EL (cell line): ENCODE data around the gene GASK1A.

Experiments
- DNase-seq: peaks from one replicate; pipeline ENCODE4 v3.0.0-alpha.2; 2016

Gene GASK1A

GRCh38 chr3:42983927-42984326 lies 4.8 kb downstream of the GASK1A start:
- DNase-seq: no peak

- no peak for DNase-seq
Measured at GRCh38 chr3:42984701-42985100, 5.6 kb downstream of the GASK1A start.

- DNase-seq: no peak
Measured at GRCh38 chr3:42988097-42988496, 9.0 kb downstream of the GASK1A start.

GRCh38 chr3:42988566-42988965 lies 9.5 kb downstream of the GASK1A start:
- DNase-seq: no peak

GRCh38 chr3:42991341-42992315 lies 12.5 kb downstream of the GASK1A start:
- DNase-seq: no peak

GRCh38 chr3:42994595-42994994 lies 15.5 kb downstream of the GASK1A start:
- DNase-seq: no peak

- no peak for DNase-seq
Measured at GRCh38 chr3:42996021-42996420, 16.9 kb downstream of the GASK1A start.

GRCh38 chr3:42996633-42997075 lies 17.5 kb downstream of the GASK1A start:
- no peak for DNase-seq

GRCh38 chr3:42999212-42999611 lies 20.1 kb downstream of the GASK1A start:
- no peak for DNase-seq

- DNase-seq: no peak
Measured at GRCh38 chr3:42999632-43000031, 20.5 kb downstream of the GASK1A start.

GRCh38 chr3:43000387-43000786 lies 21.3 kb downstream of the GASK1A start:
- DNase-seq: no peak

- peak; percentile 51 for DNase-seq
Measured at GRCh38 chr3:43001094-43001553, 22.0 kb downstream of the GASK1A start.

- no peak for DNase-seq
Measured at GRCh38 chr3:43001556-43002121, 22.5 kb downstream of the GASK1A start.

- peak; percentile 25 for DNase-seq
Measured at GRCh38 chr3:43004282-43004681, 25.2 kb downstream of the GASK1A start.

GRCh38 chr3:43005253-43005652 lies 26.1 kb downstream of the GASK1A start:
- no peak for DNase-seq

- no peak for DNase-seq
Measured at GRCh38 chr3:43005981-43006380, 26.9 kb downstream of the GASK1A start.

- DNase-seq: no peak
Measured at GRCh38 chr3:43006825-43007224, 27.7 kb downstream of the GASK1A start.

- DNase-seq: no peak
Measured at GRCh38 chr3:43009547-43009946, 30.4 kb downstream of the GASK1A start.

- DNase-seq: no peak
Measured at GRCh38 chr3:43010638-43011037, 31.5 kb downstream of the GASK1A start.

GRCh38 chr3:43011638-43012037 lies 32.5 kb downstream of the GASK1A start:
- DNase-seq: no peak

- no peak for DNase-seq
Measured at GRCh38 chr3:43012174-43012573, 33.1 kb downstream of the GASK1A start.

GRCh38 chr3:43013256-43013655 lies 34.1 kb downstream of the GASK1A start:
- DNase-seq: no peak

- no peak for DNase-seq
Measured at GRCh38 chr3:43013743-43014155, 34.6 kb downstream of the GASK1A start.

- no peak for DNase-seq
Measured at GRCh38 chr3:43014241-43014640, 35.1 kb downstream of the GASK1A start.
